Activated CD4-positive, alpha-beta T cell treated with anti-CD3 and anti-CD28 coated beads for 4 hours (primary cell): ENCODE measurements around the gene IQSEC1.
A peak's percentile ranks its signal among the peaks of the same experiment; 100 is the strongest.

Experiments used
- DNase-seq, 2 donors: peaks; one replicate each; pipeline ENCODE4 v3.0.0-alpha.2; 2020

The IQSEC1 gene

DNA sequence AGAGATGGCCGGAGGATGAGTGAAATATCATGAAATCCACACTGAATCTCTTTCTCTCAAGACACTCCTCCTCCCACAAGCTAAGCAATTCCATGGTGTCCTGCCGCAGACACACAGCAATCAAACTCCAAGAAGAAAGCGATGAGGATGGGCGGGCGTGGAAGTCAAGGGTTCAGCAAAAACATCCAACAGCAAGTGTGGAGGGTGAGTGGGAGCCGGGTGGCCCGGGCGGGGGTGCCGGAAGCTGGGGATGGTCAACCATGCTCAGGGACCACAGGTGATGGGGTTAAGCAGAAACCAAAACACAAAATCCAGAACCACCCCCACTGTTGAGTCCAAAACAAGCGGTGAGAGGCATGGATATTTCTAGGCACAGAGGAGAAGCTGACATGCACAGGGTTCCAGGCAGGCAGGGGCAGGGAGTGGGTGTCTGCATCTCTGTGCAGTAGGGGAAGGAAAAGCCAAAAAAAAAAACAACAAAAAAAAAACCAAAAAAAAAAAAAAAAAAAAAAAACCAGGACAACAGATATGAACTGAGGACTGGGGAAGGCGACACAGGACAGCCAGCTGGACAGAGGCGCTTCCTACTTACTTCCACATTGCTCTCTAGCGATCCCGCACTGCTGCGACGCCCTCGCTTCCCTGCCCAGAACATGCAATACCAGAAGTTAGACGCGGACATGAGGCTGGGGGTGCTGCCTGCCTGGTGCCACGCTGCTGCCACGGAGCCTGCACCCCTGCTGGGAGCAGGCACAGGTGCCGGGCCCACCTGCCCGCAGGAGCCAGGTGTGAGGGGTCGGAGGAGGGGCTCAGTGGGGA lies 170.8 kb downstream of the IQSEC1 start:
- DNase-seq: no peak

- no peak for DNase-seq
Observed at GRCh38 chr3:12901623-12902045, 171.6 kb downstream of the IQSEC1 start.

DNA sequence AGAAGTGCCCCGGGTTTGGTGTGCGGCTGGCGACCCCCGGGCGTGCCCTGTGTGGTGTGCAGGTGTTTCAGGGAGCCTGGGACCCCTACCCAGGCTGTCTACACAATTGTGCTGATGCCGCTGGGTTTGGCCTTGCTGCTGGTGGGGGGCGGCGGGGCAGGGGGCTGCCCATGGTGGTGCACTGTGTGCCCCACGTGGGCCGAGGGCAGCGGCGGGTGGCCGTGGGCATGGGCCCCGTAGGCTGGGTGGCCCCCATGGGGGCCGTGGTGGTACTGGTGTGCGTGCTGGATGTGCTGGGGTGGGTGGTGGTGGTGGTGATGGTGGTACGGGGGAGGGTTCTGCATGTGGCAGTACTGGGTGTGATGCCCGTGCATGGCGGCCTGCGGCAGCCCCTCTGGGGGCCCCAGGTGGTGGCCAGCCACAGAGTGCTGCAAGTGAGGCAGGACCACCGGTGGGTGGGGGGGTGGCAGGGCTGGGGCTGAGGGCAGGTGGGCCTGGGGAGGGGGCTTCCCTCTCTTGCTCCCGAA lies 172.3 kb downstream of the IQSEC1 start:
- DNase-seq: no peak

- DNase-seq: no peak
Observed at GRCh38 chr3:12898965-12899755, 174.1 kb downstream of the IQSEC1 start.

- DNase-seq: no peak
Observed at GRCh38 chr3:12898290-12898964, 174.8 kb downstream of the IQSEC1 start.

DNA sequence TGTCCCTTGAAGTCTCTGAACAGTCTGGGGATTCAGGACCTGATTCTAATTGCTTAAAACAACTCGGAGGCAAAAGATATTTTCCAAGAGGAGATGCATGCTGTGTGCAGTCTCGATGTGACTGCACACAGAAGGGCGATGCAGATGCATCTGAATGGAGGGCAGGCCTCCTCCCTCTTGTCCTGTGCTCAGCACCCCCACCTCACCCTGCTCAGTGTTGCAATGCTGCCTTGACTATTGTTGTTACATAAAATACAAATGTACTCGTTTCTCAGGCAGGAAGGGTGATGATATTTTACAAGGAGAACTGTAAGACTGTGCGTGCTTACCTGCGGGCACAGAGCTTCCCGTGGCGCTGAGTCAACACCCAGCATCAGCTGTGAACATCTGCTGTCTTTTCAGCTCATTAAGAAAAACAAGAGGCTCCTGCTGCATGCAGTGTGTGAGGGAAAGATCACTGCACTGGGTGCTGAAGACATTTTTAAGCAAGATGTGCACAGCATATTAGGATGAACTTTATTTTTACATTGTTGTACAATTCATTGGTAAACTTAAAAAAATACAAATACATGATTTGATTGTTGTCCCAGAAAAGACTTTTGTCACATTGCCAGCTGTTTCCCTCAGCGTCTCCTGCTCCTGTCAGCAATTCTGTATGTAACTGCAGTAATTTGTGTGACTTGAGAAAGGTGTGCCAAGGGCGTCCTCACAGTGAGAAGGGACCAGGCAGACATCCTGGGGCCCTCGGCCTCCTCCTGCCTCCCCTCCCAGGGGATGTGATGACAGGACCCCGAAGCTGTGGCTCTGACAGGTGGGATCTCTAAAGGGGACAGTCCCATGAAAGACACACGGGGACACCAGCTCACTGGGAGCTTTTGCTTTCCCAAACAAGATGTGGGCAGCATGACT lies 175.6 kb downstream of the IQSEC1 start:
- no peak for DNase-seq

DNA sequence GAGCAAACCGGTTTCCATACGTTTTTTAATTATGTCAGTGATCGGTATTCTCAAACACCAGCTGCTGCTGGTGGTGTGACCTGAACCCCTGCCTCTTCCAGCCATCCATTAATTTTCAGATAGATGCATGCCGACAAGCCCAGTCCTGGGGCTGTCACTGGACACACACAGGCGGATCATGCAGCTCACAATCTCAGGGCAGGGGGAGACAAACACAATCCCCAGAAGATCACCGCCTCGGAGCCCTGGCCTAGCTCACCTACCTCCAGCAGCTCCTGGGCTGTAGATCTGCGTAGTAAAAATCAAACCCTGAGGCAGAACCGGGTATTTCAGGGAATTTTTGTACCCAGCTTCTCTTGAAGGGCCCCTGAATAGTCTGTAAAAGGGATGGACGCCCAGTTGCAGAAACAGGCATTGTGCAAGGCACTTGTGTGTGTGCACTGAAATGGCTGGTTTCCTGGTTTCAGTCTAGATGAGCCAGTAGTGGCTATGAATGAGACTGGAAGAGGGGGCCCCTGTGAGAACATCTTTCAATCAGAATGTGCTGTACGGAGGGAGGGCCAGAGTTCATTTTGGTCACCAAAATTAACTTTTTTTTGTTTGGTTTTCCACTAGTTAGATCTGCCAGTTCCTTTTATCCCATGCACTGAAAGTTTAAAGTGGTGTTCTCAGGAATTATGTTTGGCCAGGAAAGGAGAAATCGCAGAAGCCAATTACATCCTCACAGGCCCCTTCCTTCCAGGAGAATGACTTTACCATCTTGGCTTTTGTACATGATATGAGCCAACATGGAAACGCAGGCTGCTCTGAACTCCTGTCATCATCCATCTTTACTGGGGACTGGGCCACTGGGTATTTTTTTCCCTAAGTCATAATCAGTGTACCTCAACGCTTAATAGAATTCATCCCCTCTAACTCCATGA lies 176.9 kb downstream of the IQSEC1 start:
- no peak for DNase-seq

DNA sequence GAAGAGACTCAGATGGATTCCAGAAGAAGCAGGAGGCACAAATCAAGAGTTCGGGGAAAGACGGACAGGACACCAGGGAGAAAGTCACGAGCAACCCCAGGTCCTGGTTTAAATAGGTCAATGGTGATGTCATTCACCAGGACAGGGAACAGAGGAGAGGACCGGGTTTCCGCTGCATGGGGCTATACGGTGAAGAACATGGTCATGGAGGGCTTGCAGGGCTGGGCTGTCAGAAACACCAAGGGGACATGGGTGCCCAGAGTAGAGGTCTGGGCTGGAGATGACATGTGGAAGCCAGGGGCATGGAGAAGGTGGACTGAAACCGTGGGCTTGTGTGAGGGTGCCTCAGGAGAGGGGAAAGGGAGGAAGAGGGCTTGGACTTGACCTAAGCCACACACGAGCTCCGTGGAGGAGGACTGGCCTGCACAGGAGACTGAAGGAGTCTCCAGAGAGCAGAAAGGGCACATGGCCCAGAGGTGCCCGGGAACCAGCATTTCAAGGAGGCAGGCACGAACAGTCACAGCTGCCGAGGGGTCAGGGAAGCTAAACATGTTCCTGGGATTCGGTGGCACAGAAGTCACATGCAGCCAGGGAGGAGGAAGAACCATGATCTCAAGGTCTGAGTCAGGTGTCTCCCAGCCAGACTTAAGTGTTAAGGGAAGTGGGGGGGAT lies 177.7 kb downstream of the IQSEC1 start:
- DNase-seq: no peak

GRCh38 chr3:12894629-12895028 lies 178.6 kb downstream of the IQSEC1 start:
- no peak for DNase-seq

DNA sequence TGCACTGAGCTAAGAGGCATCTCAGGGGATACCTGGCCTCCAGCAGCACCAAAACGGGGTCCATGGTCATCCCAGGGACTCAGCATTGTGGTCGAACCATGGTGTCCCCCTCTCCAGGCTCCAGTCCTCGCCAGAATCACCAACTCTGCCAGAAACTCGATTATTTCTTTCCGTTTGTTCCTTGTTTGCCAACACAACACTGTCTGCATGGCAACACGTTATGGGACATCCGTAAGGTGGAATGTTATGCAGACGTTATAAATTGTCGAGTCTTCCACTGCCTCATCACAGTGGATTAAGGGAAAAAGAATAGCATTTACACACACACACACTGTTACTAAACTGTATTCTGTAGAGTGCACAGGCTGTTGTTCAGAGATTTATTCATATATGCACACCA lies 179.4 kb downstream of the IQSEC1 start:
- no peak for DNase-seq

DNA sequence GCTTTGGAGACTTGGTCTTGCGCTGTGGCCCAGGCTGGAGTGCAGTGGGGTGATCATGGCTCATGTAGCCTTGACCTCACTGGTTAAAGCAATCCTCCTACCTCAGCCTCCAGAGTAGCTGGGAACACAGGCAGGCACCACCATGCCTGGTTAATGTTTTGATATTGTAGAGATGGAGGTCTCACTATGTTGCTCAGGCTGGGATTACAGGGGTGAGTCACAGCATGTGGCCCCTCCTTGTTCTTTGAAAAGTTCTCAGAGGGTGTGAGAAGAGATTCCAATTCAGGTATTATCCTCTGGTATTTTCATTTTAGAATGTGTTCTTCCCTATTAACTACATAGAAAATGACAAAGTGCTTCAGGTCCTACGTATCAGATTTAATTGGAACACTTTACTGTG lies 180.0 kb downstream of the IQSEC1 start:
- DNase-seq: no peak

DNA sequence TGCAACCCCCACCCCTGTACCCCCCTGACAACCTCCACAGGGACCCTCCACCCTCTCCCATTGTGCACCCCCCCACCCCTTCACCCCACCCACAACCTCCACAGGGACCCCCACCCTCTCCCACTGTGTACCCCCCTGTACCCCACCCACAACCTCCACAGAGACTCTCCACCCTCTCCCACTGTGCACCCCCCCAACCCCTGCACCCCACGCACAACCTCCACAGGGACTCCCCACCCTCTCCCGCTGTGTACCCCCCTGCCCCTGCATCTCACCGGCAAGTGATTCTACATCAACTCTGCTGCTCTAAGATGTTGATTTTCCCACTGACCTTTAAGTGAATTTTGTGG lies 180.4 kb downstream of the IQSEC1 start:
- no peak for DNase-seq

DNA sequence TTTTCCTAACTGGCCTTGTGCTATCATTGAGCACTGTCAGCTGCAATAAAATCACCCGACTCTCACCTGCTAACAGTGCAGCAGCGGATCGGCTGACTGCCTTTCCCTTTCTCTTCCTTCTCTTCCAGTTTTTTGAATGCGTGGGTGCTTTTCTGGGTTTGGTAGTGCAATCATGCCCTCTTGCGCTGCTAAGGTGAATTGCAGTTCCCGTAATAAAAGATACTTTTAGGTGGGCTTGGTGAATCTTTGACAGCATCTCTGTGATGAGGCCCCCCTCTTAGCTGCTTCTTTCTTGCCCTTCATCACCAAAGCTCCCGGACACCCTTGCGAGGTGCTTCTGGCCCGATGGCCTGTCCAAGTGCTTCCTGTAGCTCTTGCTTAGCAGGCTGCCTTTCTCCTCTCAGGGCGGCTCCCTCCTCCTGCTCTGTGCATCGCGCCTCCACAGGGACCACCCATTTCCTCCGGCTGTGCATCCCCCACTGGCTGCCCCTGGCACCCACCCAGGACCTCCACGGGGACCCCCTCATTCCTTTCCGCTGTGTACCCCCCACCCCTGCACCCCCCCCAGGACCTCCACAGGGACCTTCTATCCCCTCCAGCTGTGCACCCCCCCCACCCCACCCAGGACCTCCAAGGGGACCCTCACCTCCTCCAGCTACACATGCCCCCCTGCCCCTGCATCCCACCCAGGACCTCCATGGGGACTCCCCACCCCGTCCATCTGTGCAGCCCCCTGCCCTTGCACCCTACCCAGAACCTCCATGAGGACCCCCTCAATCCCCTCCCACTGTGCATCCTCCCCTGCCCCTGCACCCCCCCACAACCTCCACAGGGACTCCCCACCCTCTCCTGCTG lies 181.0 kb downstream of the IQSEC1 start:
- DNase-seq: peak; percentile 37 to 49

GRCh38 chr3:12891391-12891984 lies 181.7 kb downstream of the IQSEC1 start:
- DNase-seq: no peak

DNA sequence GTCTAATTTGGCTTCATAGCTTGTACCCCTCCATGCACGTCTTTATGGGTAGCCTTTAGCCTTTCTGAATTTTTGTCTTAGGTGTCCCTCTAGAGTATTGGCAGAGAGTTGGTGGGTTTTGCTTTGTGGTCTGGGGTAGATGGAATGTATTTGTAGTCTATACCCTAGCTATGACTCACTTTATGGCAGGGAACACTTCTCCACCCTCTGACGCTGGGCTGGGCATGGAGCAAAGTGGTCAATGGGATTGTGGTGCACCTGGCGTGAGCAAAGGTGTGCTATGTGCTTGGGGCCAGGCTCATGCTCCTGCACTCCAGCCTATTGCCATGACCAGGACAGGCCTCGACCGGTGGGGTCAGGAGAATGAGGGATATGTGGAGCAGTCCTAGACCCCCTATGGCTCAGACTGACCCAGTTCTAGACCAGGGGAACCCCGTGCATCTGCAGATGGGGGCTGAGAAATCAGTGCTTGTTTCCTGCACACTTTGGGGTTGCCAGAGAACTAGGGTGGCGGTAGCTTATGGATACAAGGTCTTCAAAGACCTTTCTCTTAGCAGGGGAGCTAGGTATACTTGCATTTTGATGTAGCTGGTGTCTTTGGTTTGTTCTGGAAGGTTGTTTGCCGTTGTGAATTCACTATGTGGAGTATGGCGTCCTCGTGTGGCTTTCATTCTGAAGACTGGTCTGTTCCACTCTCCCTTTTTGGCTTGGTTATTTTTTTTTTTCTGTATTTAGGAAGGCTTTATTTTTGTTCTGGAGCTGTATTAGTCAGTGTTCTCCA lies 182.4 kb downstream of the IQSEC1 start:
- DNase-seq: no peak

DNA sequence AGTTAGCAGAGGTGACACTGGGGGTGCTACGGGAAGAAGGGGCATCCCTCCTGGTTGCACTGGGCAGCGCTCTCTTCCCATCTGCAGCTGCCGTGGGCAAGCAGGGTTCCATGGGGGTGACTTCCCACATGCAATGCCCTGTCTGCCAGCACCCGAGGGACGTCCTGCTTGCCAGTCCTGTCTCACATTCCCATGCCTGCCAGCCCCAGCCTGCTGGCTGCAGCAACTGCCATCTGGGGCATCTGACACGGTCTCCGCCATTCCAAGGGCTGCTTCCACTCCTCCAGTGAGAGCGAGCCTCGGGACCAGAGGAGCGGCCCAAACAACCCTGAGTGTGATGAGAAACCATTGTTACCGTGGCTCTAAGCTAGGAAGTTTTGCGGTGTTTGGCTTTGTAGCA lies 186.5 kb downstream of the IQSEC1 start:
- DNase-seq: no peak

DNA sequence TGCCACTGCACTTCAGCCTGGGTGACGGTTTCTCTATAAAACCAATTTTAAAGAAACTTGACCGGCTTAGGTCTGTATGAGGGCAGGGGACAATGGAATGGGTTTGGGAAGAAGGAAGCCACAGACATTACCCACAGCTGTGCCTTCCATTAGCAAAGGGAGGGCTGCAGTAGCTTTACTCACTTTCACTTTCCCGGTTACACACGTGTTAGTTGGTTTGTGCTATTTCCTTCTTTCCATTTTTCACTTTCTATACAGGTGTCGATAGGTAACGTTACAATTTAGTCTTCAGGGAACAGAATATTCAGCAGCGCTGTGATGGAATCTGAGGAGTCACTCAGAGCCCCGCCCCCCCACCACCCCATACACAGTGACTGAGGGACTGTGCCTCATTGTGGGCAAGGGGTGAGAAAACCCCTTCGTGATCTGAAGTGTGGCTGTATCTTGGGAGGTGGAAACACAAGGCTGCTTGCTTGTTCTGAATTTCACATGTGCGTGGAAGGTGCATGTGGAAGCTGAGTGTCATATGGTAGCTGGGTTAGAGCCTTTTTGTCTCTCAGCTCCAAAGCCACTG lies 187.0 kb downstream of the IQSEC1 start:
- DNase-seq: no peak

- DNase-seq: no peak
Observed at GRCh38 chr3:12885583-12885930, 187.7 kb downstream of the IQSEC1 start.
